HepG2 (cell line): ENCODE data around the gene TRANK1. TPM values are rescaled to one million over a fixed set of nuclear protein-coding genes. Genes with fewer than 3 reads are reported as not detected.

Experiments used
- ATF2 ChIP-seq: sonication (generic); formaldehyde crosslinking; IDR thresholded peaks from 2 replicates; pipeline ENCODE4 v1.4.0; 2020; ENCODE audit warnings: missing genetic modification reagents
- E2F1 ChIP-seq: sonication (generic); formaldehyde crosslinking; IDR thresholded peaks from 2 replicates; pipeline ENCODE4 v1.5.0; 2020; ENCODE audit warnings: missing genetic modification reagents
- FOXP1 ChIP-seq, 2 experiments: fragments of 450-650 bp in 1 of 2; IDR thresholded peaks; 2 replicates each; pipeline ENCODE4 v1.6.1; 2017 to 2018; ENCODE audit warnings: antibody characterized with exemption in 1 of 2
- HHEX ChIP-seq: IDR thresholded peaks from 2 replicates; pipeline ENCODE4 v1.6.1; 2016; ENCODE audit warnings: control low read depth
- NCOR1 ChIP-seq: fragments of 200-600 bp; sonication (generic); IDR thresholded peaks from 2 replicates; pipeline ENCODE4 v1.7.0; 2017; ENCODE audit warnings: antibody characterized with exemption, low read length, borderline replicate concordance
- RFXANK ChIP-seq: IDR thresholded peaks from 2 replicates; pipeline ENCODE4 v1.6.1; 2016
- SP1 ChIP-seq, 2 experiments: fragments of 450-650 bp in 1 of 2; sonication (generic) in 1 of 2; formaldehyde crosslinking in 1 of 2; IDR thresholded peaks; 2 replicates each; pipeline versions ENCODE4 v1.4.0 to v1.6.1; 2016 to 2020; ENCODE audit warnings: missing genetic modification reagents in 1 of 2
- SRF ChIP-seq: IDR thresholded peaks from 2 replicates; pipeline ENCODE4 v1.6.1; 2011; ENCODE audit warnings: mild to moderate bottlenecking, low read depth, low read length, moderate library complexity
- ZBTB25 ChIP-seq: IDR thresholded peaks from 2 replicates; pipeline ENCODE4 v1.6.1; 2018; ENCODE audit warnings: missing genetic modification reagents
- ZBTB3 ChIP-seq: sonication (generic); formaldehyde crosslinking; IDR thresholded peaks from 2 replicates; pipeline ENCODE4 v1.4.0; 2020; ENCODE audit warnings: low read depth, mild to moderate bottlenecking, moderate library complexity, missing genetic modification reagents, borderline replicate concordance
- ZFP90 ChIP-seq: sonication (generic); formaldehyde crosslinking; IDR thresholded peaks from 2 replicates; pipeline ENCODE4 v1.8.0; 2022; ENCODE audit warnings: missing genetic modification reagents, mild to moderate bottlenecking, inconsistent platforms, borderline replicate concordance
- ZNF136 ChIP-seq: sonication (generic); formaldehyde crosslinking; IDR thresholded peaks from 2 replicates; pipeline ENCODE4 v1.8.1; 2022; ENCODE audit warnings: low read depth, mild to moderate bottlenecking, moderate library complexity, missing genetic modification reagents
- ZNF33A ChIP-seq: sonication (generic); formaldehyde crosslinking; IDR thresholded peaks from 2 replicates; pipeline ENCODE4 v1.5.1; 2020; ENCODE audit warnings: missing genetic modification reagents, mild to moderate bottlenecking, moderate library complexity, borderline replicate concordance
- ZNF407 ChIP-seq: sonication (generic); formaldehyde crosslinking; IDR thresholded peaks from one replicate; pipeline ENCODE4 v1.5.1; 2020; ENCODE audit warnings: mild to moderate bottlenecking, missing genetic modification reagents; ENCODE audit errors: not compliant biosample characterization
- ZNF563 ChIP-seq: sonication (generic); formaldehyde crosslinking; IDR thresholded peaks from 2 replicates; pipeline ENCODE4 v1.8.0; 2022; ENCODE audit warnings: mild to moderate bottlenecking, moderate library complexity, missing genetic modification reagents
- ZNF614 ChIP-seq: IDR thresholded peaks from 2 replicates; pipeline ENCODE4 v1.6.1; 2018; ENCODE audit warnings: missing biosample characterization, missing genetic modification reagents, inconsistent platforms, borderline replicate concordance
- ZNF777 ChIP-seq: sonication (generic); formaldehyde crosslinking; IDR thresholded peaks from 2 replicates; pipeline ENCODE4 v1.4.0; 2020; ENCODE audit warnings: missing genetic modification reagents
- ZSCAN30 ChIP-seq: sonication (generic); formaldehyde crosslinking; IDR thresholded peaks from 2 replicates; pipeline ENCODE4 v1.5.0; 2020; ENCODE audit warnings: mild to moderate bottlenecking, missing genetic modification reagents
- polyA plus RNA-seq, 8 experiments: library from polyadenylated mRNA; depleted of rRNA in 3 of 8; stranded (reverse) in 7 of 8; unstranded in 1 of 8; fragments of >200 nt; fragmentation: Illumina TruSeq in 4 of 8; extraction: Trizol in 4 of 8; gene quantifications; 2 replicates each; pipeline versions ENCODE4 v1.2.1 to v1.2.3, GENCODE V29; 2011 to 2016; ENCODE audit warnings: low read depth in 4 of 8, missing spikeins in 1 of 8, mixed read lengths in 1 of 8; ENCODE audit not compliant: insufficient read depth in 1 of 8
- total RNA-seq, 5 experiments: library from RNA; depleted of rRNA; stranded (reverse); fragments of >200 nt; fragmentation: Illumina TruSeq; extraction: Trizol; gene quantifications; 2 replicates each; pipeline ENCODE4 v1.2.3, GENCODE V29; 2016; ENCODE audit warnings: low read depth in 1 of 5

Gene TRANK1
- total and polyA plus RNA-seq, 2 of the 13 experiments (the other 11 are each of a cell fraction or from before 2014, with no cell fraction given) = 0.13 to 0.32 TPM

- TF ChIP-seq ZFP90 (peak; percentile 86), SP1 (IDR thresholded peaks at IDR 0.05) (no peak), SP1 (CRISPR knock-in tag; IDR thresholded peaks at IDR 0.05) (no peak), ZNF563 (peak; percentile 75; the same call in 1 of the 2 replicates), E2F1 (CRISPR knock-in tag) (no peak; the same call in 1 of the 2 replicates), ATF2 (CRISPR knock-in tag) (no peak), NCOR1 (no peak), SRF (no peak), HHEX (CRISPR knock-in tag) (no peak), FOXP1 (IDR thresholded peaks at IDR 0.05) (no peak), FOXP1 (CRISPR knock-in tag; IDR thresholded peaks at IDR 0.05) (no peak), RFXANK (CRISPR knock-in tag) (no peak), ZBTB3 (CRISPR knock-in tag) (no peak), ZNF614 (no peak), ZNF777 (peak; percentile 12), ZNF407 (CRISPR knock-in tag) (peak; percentile 84), ZNF33A (CRISPR knock-in tag) (no peak), ZSCAN30 (no peak), ZNF136 (CRISPR knock-in tag) (0 out of 2 replicates have a peak, but pooled peaks have one; percentile 5), ZBTB25 (CRISPR knock-in tag) (no peak)
These were observed 48.0 kb upstream of the TRANK1 start, which contains the start of gene EPM2AIP1 (continued) for GRCh38 chr3:36992806-36993325.
